H9 (cell line): ENCODE measurements around the gene VENTX. TPM values are rescaled to one million over a fixed set of nuclear protein-coding genes. Genes with fewer than 3 reads are reported as not detected.

ENCODE experiments used
- DNase-seq: peaks from one replicate; pipeline ENCODE4 v3.0.0-alpha.2; 2017
- H2AFZ ChIP-seq: one replicate; pipeline ENCODE4 v1.6.1; 2013; ENCODE audit warnings: mild to moderate bottlenecking, low read length, control low read depth, moderate library complexity
- H2AK5ac ChIP-seq: 2 replicates; pipeline ENCODE4 v1.6.1; 2013; ENCODE audit warnings: low read length, control low read depth, mixed read lengths; ENCODE audit not compliant: insufficient read length
- H2BK120ac ChIP-seq: one replicate; pipeline ENCODE4 v1.6.1; 2013; ENCODE audit warnings: low read depth, mild to moderate bottlenecking, low read length, control low read depth, inconsistent platforms; ENCODE audit not compliant: poor library complexity, severe bottlenecking
- H2BK12ac ChIP-seq: 2 replicates; pipeline ENCODE4 v1.6.1; 2013; ENCODE audit warnings: low read length, control low read depth, mixed read lengths, low read depth; ENCODE audit not compliant: insufficient read length
- H2BK15ac ChIP-seq: 2 replicates; pipeline ENCODE4 v1.6.1; 2013; ENCODE audit warnings: low read depth, low read length, control low read depth
- H2BK20ac ChIP-seq: one replicate; pipeline ENCODE4 v1.6.1; 2013; ENCODE audit warnings: low read depth, mild to moderate bottlenecking, low read length, control low read depth, inconsistent platforms; ENCODE audit not compliant: poor library complexity, severe bottlenecking
- H2BK5ac ChIP-seq: 2 replicates; pipeline ENCODE4 v1.6.1; 2013; ENCODE audit warnings: low read length, control low read depth, mixed read lengths; ENCODE audit not compliant: insufficient read length
- H3K14ac ChIP-seq: 2 replicates; pipeline ENCODE4 v1.6.1; 2013; ENCODE audit warnings: low read length, control low read depth; ENCODE audit not compliant: insufficient read depth
- H3K18ac ChIP-seq: 2 replicates; pipeline ENCODE4 v1.6.1; 2013; ENCODE audit warnings: low read depth, mild to moderate bottlenecking, mixed read lengths, low read length, control low read depth; ENCODE audit not compliant: insufficient read length
- H3K23ac ChIP-seq: 2 replicates; pipeline ENCODE4 v1.6.1; 2013; ENCODE audit warnings: low read length, control low read depth, mixed read lengths, low read depth; ENCODE audit not compliant: insufficient read length
- H3K23me2 ChIP-seq: 2 replicates; pipeline ENCODE4 v1.6.1; 2013; ENCODE audit warnings: low read depth, mild to moderate bottlenecking, mixed read lengths, low read length, control low read depth; ENCODE audit not compliant: insufficient read length, poor library complexity, severe bottlenecking
- H3K27ac ChIP-seq: 2 replicates; pipeline ENCODE4 v1.5.1; 2013; ENCODE audit warnings: low read length, control low read depth, mixed read lengths, low read depth; ENCODE audit not compliant: insufficient read length
- H3K27me3 ChIP-seq: 2 replicates; pipeline ENCODE4 v1.6.1; 2013; ENCODE audit warnings: low read length, control low read depth, inconsistent platforms; ENCODE audit not compliant: insufficient read depth
- H3K4ac ChIP-seq: 2 replicates; pipeline ENCODE4 v1.6.1; 2013; ENCODE audit warnings: low read depth, mild to moderate bottlenecking, control low read depth, inconsistent platforms, low read length, moderate library complexity
- H3K4me1 ChIP-seq: 2 replicates; pipeline ENCODE4 v1.6.1; 2013; ENCODE audit warnings: low read length, control low read depth, inconsistent platforms; ENCODE audit not compliant: insufficient read depth
- H3K4me2 ChIP-seq: 2 replicates; pipeline ENCODE4 v1.6.1; 2013; ENCODE audit warnings: low read length, control low read depth, mixed read lengths; ENCODE audit not compliant: insufficient read length, insufficient read depth
- H3K56ac ChIP-seq: 2 replicates; pipeline ENCODE4 v1.6.1; 2013; ENCODE audit warnings: low read depth, mild to moderate bottlenecking, mixed read lengths, low read length, control low read depth; ENCODE audit not compliant: insufficient read length
- H3K79me1 ChIP-seq: 2 replicates; pipeline ENCODE4 v1.6.1; 2013; ENCODE audit warnings: low read depth, mild to moderate bottlenecking, moderate library complexity, low read length, control low read depth, inconsistent platforms; ENCODE audit not compliant: insufficient read depth, poor library complexity, severe bottlenecking
- H3K79me2 ChIP-seq: 2 replicates; pipeline ENCODE4 v1.6.1; 2013; ENCODE audit warnings: low read length, control low read depth, inconsistent platforms; ENCODE audit not compliant: insufficient read depth
- H3K9ac ChIP-seq: 2 replicates; pipeline ENCODE4 v1.6.1; 2013; ENCODE audit warnings: low read length, control low read depth, mixed read lengths; ENCODE audit not compliant: insufficient read length; ENCODE audit errors: extremely low read depth
- H3K9me3 ChIP-seq: one replicate; pipeline ENCODE4 v1.6.1; 2013; ENCODE audit warnings: low read depth, low read length, inconsistent platforms; ENCODE audit not compliant: control insufficient read depth
- H3T11ph ChIP-seq: one replicate; pipeline ENCODE4 v1.6.1; 2013; ENCODE audit warnings: mild to moderate bottlenecking, low read length, control low read depth, inconsistent platforms
- H4K20me1 ChIP-seq: one replicate; pipeline ENCODE4 v1.6.1; 2013; ENCODE audit not compliant: control insufficient read depth, insufficient read length, insufficient read depth
- H4K5ac ChIP-seq: 2 replicates; pipeline ENCODE4 v1.6.1; 2013; ENCODE audit warnings: low read depth, mild to moderate bottlenecking, mixed read lengths, low read length, control low read depth; ENCODE audit not compliant: insufficient read length
- H4K8ac ChIP-seq: replicated peaks from 2 replicates; pipeline ENCODE4 v1.6.1; 2013; ENCODE audit warnings: low read length, control low read depth, mixed read lengths, low read depth; ENCODE audit not compliant: insufficient read length
- H4K91ac ChIP-seq: 2 replicates; pipeline ENCODE4 v1.6.1; 2013; ENCODE audit warnings: low read depth, mild to moderate bottlenecking, moderate library complexity, mixed read lengths, low read length, control low read depth; ENCODE audit not compliant: insufficient read length
- H3K27ac Mint-ChIP-seq, 3 experiments: 2 replicates in 2 of 3; 3 replicates in 1 of 3; pipeline ENCODE4 v1.8.0; 2020 to 2021; ENCODE audit warnings: mixed read lengths in 3 of 3, mild to moderate bottlenecking in 1 of 3, moderate library complexity in 1 of 3
- H3K27me3 Mint-ChIP-seq: 2 replicates; pipeline ENCODE4 v1.8.0; 2021; ENCODE audit warnings: low read depth, mild to moderate bottlenecking, moderate library complexity, mixed read lengths
- H3K36me3 Mint-ChIP-seq, 3 experiments: 2 replicates in 2 of 3; 3 replicates in 1 of 3; pipeline ENCODE4 v1.8.0; 2020 to 2021; ENCODE audit warnings: low read depth in 3 of 3, mixed read lengths in 3 of 3; ENCODE audit not compliant: insufficient read depth in 1 of 3
- H3K4me1 Mint-ChIP-seq, 2 experiments: 2 replicates each; pipeline ENCODE4 v1.8.0; 2020; ENCODE audit warnings: mixed read lengths in 2 of 2
- H3K4me3 Mint-ChIP-seq, 2 experiments: 2 replicates in 1 of 2; 3 replicates in 1 of 2; pipeline ENCODE4 v1.8.0; 2020 to 2021; ENCODE audit warnings: mild to moderate bottlenecking in 2 of 2, mixed read lengths in 2 of 2, moderate library complexity in 1 of 2
- H3K9me3 Mint-ChIP-seq, 2 experiments: 2 replicates in 1 of 2; 3 replicates in 1 of 2; pipeline ENCODE4 v1.8.0; 2020; ENCODE audit warnings: mild to moderate bottlenecking in 2 of 2, mixed read lengths in 2 of 2, moderate library complexity in 1 of 2
- WGBS: extraction: QIAGEN DNeasy Blood & Tissue Kit; methylation state at CpG from one replicate; pipeline ENCODE4 v1.1.7; 2013; ENCODE audit warnings: missing lambda C conversion rate, low lambda C conversion rate, mixed read lengths; ENCODE audit not compliant: insufficient read length; ENCODE audit errors: extremely low coverage; 5-methylcytosine and 5-hydroxymethylcytosine counted together
- total RNA-seq: library from RNA; stranded (reverse); gene quantifications from 2 replicates; pipeline ENCODE4 v1.2.1, GENCODE V29; 2021
- TF ChIP-seq, protein P1 (sequence below): fragments of 200-600 bp; sonication (generic); conservative IDR thresholded peaks from 3 replicates; pipeline ENCODE4 v1.8.0; 2021; ENCODE audit warnings: antibody characterized with exemption, mild to moderate bottlenecking

Gene VENTX
- total RNA-seq, 1 experiment from 2014 or later, result 10.9 TPM

DNA sequence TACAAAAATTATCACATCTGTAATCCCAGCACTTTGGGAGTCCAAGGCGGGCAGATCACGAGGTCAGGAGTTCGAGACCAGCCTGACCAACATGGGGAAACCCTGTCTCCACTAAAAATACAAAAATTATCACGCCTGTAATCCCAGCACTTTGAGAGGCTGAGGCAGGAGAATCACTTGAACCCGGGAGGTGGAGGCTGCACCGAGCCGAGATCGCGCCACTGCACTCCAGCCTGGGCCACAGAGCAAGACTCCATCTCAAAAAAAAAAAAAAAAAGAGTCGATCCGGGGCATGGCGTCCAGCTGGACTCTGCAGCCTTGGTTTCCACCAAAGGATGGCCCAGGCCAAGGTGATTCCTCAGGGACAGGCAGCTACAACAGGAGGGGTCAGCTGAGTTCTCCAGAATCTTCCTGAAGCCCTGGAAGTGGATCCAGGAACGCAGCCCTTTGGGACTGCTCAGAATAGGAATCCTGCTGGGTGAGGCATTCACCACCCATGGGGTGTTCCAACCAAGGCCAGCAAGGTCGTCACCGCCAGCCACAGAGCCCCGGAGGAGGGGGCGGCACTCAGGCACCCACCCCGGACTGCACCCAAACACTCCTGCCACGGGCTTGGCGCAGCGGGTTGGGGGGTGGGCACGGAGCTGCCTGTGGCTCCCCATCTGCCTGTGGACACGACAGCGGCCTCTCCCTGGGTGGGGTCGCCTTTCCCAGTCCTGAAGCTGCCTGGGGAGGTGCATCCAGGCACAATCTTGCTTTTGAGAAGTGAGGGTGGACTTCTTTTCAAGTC is 19.7 kb upstream of the VENTX start:
- no peak overlapping the region for H4K5ac ChIP-seq
- no peak overlapping the region for H3K18ac ChIP-seq
- H2BK15ac ChIP-seq, result no peak overlapping the region
- no peak overlapping the region for H3K27ac ChIP-seq
- H4K20me1 ChIP-seq, result no peaks in the 10 kb centered on the region
- H4K91ac ChIP-seq, result no peak overlapping the region
- Mint-ChIP-seq H3K27me3 (peaks cover 3% of the 10 kb centered on the region), H3K9me3 (peaks cover 2 to 5% of the 10 kb centered on the region in 2 experiments; a peak in 2 of 5 replicates), H3K27ac (no peak overlapping the region; a peak in 1 of 7 replicates), H3K4me1 (peaks cover 7 to 16% of the 10 kb centered on the region in 2 experiments), H3K36me3 (peaks cover 2 to 21% (median 8%) of the 10 kb centered on the region in 3 experiments; a peak in 5 of 7 replicates), H3K4me3 (no peak overlapping the region)
- H4K8ac ChIP-seq, result no peak overlapping the region
- no peak overlapping the region for H3K4me2 ChIP-seq
- no peak overlapping the region for H3K4ac ChIP-seq
- H3K4me1 ChIP-seq, result no peaks in the 10 kb centered on the region
- H3K14ac ChIP-seq, result no peak overlapping the region; the same call in 1 of the 2 replicates
- no peak overlapping the region for H3T11ph ChIP-seq
- H2BK5ac ChIP-seq, result no peak overlapping the region
- H3K23ac ChIP-seq, result no peak overlapping the region
- no peak overlapping the region for H2AFZ ChIP-seq
- H3K9me3 ChIP-seq, result no peaks in the 10 kb centered on the region
- H3K79me2 ChIP-seq, result no peaks in the 10 kb centered on the region
- no CpG with 5 or more reads among the region's 25 CpGs for WGBS
- H2BK120ac ChIP-seq, result no peak overlapping the region
- no peak overlapping the region for H2BK12ac ChIP-seq
- DNase-seq, result no peak
- no peak overlapping the region for H3K9ac ChIP-seq
- H3K23me2 ChIP-seq, result no peaks in the 10 kb centered on the region
- no peak overlapping the region for H2BK20ac ChIP-seq
- H3K27me3 ChIP-seq, result no peaks in the 10 kb centered on the region
- H3K56ac ChIP-seq, result no peak overlapping the region
- TF ChIP-seq, protein P1, sequence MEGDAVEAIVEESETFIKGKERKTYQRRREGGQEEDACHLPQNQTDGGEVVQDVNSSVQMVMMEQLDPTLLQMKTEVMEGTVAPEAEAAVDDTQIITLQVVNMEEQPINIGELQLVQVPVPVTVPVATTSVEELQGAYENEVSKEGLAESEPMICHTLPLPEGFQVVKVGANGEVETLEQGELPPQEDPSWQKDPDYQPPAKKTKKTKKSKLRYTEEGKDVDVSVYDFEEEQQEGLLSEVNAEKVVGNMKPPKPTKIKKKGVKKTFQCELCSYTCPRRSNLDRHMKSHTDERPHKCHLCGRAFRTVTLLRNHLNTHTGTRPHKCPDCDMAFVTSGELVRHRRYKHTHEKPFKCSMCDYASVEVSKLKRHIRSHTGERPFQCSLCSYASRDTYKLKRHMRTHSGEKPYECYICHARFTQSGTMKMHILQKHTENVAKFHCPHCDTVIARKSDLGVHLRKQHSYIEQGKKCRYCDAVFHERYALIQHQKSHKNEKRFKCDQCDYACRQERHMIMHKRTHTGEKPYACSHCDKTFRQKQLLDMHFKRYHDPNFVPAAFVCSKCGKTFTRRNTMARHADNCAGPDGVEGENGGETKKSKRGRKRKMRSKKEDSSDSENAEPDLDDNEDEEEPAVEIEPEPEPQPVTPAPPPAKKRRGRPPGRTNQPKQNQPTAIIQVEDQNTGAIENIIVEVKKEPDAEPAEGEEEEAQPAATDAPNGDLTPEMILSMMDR, result no peak
- H3K79me1 ChIP-seq, result no peaks in the 10 kb centered on the region
- no peak overlapping the region for H2AK5ac ChIP-seq
